ENCODE measurements around the gene CELA3B. TPM values are rescaled to one million over a fixed set of nuclear protein-coding genes. Genes with fewer than 3 reads are reported as not detected.
"Not testable (repeated sequence)": the region's sequence is repeated elsewhere in the genome, so short reads cannot be mapped to it uniquely, and the experiment has no call there.

Gene CELA3B
- total RNA-seq, 4 donors from 2014 or later: 2.0 TPM; not detected in 3

GRCh38 chr1:22031214-22031962, 54.6 kb downstream of the CELA3B start:
- no peak for TF ChIP-seq CTCF (IDR thresholded peaks at IDR 0.05)
- no peak for DNase-seq (ENCODE audit: low spot score)
- ATAC-seq (ENCODE audit: low FRiP score): no peak

- ATAC-seq (ENCODE audit: low FRiP score); DNase-seq (ENCODE audit: low spot score): not testable (repeated sequence)
Measured at GRCh38 chr1:22034834-22035233, 58.0 kb downstream of the CELA3B start.

GRCh38 chr1:22037520-22037919, 60.7 kb downstream of the CELA3B start:
- TF ChIP-seq CTCF (IDR thresholded peaks at IDR 0.05): no peak
- DNase-seq (ENCODE audit: low spot score) (no peak), ATAC-seq (ENCODE audit: low FRiP score) (no peak)

- DNase-seq (ENCODE audit: low spot score): no peak
- no peak for TF ChIP-seq CTCF (IDR thresholded peaks at IDR 0.05)
- no peak for ATAC-seq (ENCODE audit: low FRiP score)
Measured at GRCh38 chr1:22038036-22038435, 61.2 kb downstream of the CELA3B start.

Small RNA genes lying within 50 kb of the gene (small RNA-seq; reads per million reads assigned to genes)
- gene RN7SL186P (not detected), gene RN7SL386P (not detected), gene RNU6-1022P (not detected), gene RNU6-776P (not detected)

Other genes starting within 250 kb of the CELA3B start
- 10 to 100 TPM; 30.5 to 49.8 (median 39.5) TPM for gene USP48, start 193.9 kb upstream of the CELA3B start, total RNA-seq
- gene LDLRAD2, start 164.8 kb upstream of the CELA3B start, total RNA-seq: not detected
- gene HSPG2, start 39.7 kb upstream of the CELA3B start, total RNA-seq: 100 to 1,000 TPM in 3 of 4 donors, 10 to 100 TPM in 1; 66.0 to 496 (median 198) TPM
- 1 to 10 TPM in 1 of 4 donors, under 1 TPM in 1, not detected in 2; 0.74 to 2.4 TPM for gene CELA3A, start 24.6 kb downstream of the CELA3B start, total RNA-seq
- 100 to 1,000 TPM; 186 to 260 (median 205) TPM for gene CDC42, start 75.7 kb downstream of the CELA3B start, total RNA-seq
- 1 to 10 TPM in 1 of 4 donors, under 1 TPM in 2, not detected in 1; 0.28 to 1.6 (median 0.60) TPM for gene WNT4, start 166.1 kb downstream of the CELA3B start, total RNA-seq

Data from omental fat pad (tissue), 4 donors.